Right lobe of liver (tissue), 6 donors: ENCODE data around the gene CNTNAP5. TPM values are rescaled to one million over a fixed set of nuclear protein-coding genes. Genes with fewer than 3 reads are reported as not detected.

Source experiments
- ATAC-seq, 4 donors: fragments of 200-7000 bp; cut with Tn5 transposase; one replicate each; pipeline ENCODE4 v1.9.1; 2020; ENCODE audit warnings: mild to moderate bottlenecking in 4 of 4, moderate library complexity in 4 of 4
- DNase-seq, 3 donors: peaks; one replicate each; pipeline ENCODE4 v3.0.0-alpha.2; 2020
- H3K27ac ChIP-seq, 3 donors: fragments of 200-600 bp; one replicate each; pipeline ENCODE4 v1.8.0; 2022
- H3K27me3 ChIP-seq, 2 donors: fragments of 200-600 bp; one replicate each; pipeline ENCODE4 v1.8.0; 2022
- H3K36me3 ChIP-seq, 4 donors: fragments of 200-600 bp; sonication (generic) in 1 of 4; one replicate each; pipeline versions ENCODE4 v1.5.1 to v1.8.0; 2017 to 2022; ENCODE audit warnings: control low read depth in 1 of 4
- H3K4me1 ChIP-seq, 4 donors: fragments of 200-600 bp; sonication (generic) in 1 of 4; one replicate each; pipeline versions ENCODE4 v1.5.1 to v1.8.0; 2017 to 2022; ENCODE audit warnings: control low read depth in 1 of 4
- H3K4me3 ChIP-seq, 3 donors: fragments of 200-600 bp; one replicate each; pipeline ENCODE4 v1.8.0; 2022
- H3K9me3 ChIP-seq, 4 donors: fragments of 200-600 bp; sonication (generic) in 1 of 4; one replicate each; pipeline versions ENCODE4 v1.5.1 to v1.8.0; 2017 to 2022; ENCODE audit warnings: control low read depth in 1 of 4
- CTCF ChIP-seq, 4 donors: fragments of 200-600 bp in 3 of 4; fragments of 450-650 bp in 1 of 4; IDR thresholded peaks; one replicate each; pipeline versions ENCODE4 v1.5.1 to v1.8.0; 2016 to 2022; ENCODE audit warnings: antibody characterized with exemption in 4 of 4, mild to moderate bottlenecking in 2 of 4
- POLR2A ChIP-seq: fragments of 450-650 bp; IDR thresholded peaks from one replicate; pipeline ENCODE4 v1.6.1; 2017; ENCODE audit warnings: antibody characterized with exemption, mild to moderate bottlenecking
- WGBS: methylation state at CpG from one replicate; pipeline ENCODE4 v1.1.6; 2018; ENCODE audit warnings: low coverage, low lambda C conversion rate; ENCODE audit not compliant: insufficient coverage; ENCODE audit errors: missing lambda C conversion rate; 5-methylcytosine and 5-hydroxymethylcytosine counted together
- intact Hi-C, 2 donors: fragments of 100-400 bp; cut with DNase I; formaldehyde crosslinking; loops; one replicate each; pipeline versions ENCODE4 v1.11.2 to v1.14.1; 2022
- total RNA-seq, 6 experiments: library from RNA; depleted of rRNA in 2 of 6; stranded (reverse); fragments of >200 nt in 2 of 6; fragmentation: NEBNext Ultra II Directional in 3 of 6; extraction: Animal tissue kit (Norgen Biotek cat#: 25700) in 3 of 6; gene quantifications; one replicate each; pipeline versions ENCODE4 v1.1.0 to v1.2.4, GENCODE V29; 2016 to 2023
- donor health status: DM: no; HTN: yes; CAD: no.
- donor health status: DM: no; HTN: no; CAD: no.
- donor health status: DM: no; HTN: no; CAD: no.
- donor health status: DM: no; HTN: yes; CAD: no.
- donor health status: DM: no; HTN: yes; CAD: no.

Gene CNTNAP5
- total RNA-seq, 6 experiments from 2014 or later = not detected

- DNase-seq (no peak), ATAC-seq (no peak)
- Histone ChIP-seq H3K27me3 (no peaks in the 10 kb centered on the region), H3K36me3 (no peaks in the 10 kb centered on the region), H3K4me3 (no peak overlapping the region), H3K4me1 (no peaks in the 10 kb centered on the region), H3K9me3 (no peaks in the 10 kb centered on the region), H3K27ac (no peak overlapping the region)
- TF ChIP-seq CTCF (IDR thresholded peaks at IDR 0.05) (no peak), POLR2A (no peak)
- intact Hi-C loops = no loop called here
- WGBS = 61% methylated on average over 2 of the region's 2 CpGs
Measured at GRCh38 chr2:124884315-124884714, 859.2 kb downstream of the CNTNAP5 start.

DNA sequence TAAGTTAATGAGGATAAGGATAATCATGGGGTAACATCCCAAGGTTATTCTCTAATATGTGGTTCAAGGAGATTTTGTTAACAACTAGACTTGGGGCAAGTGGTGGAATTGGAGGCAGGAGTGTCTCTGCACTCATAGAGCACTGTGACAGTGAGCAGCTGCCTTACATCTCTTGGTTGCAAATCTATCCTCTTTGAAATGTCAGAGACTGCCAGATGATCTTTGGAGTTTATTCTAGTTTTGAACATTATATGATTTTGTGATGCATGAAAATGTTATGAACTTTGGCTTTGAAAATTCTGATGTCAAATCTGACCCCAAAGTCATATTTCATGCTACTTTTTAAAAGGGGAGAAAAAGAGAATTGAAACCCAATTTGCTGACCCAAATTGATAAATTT, 861.1 kb downstream of the CNTNAP5 start:
- intact Hi-C loops = no loop called here
- Histone ChIP-seq H3K27ac (no peak overlapping the region), H3K4me1 (no peaks in the 10 kb centered on the region), H3K27me3 (no peaks in the 10 kb centered on the region), H3K9me3 (no peaks in the 10 kb centered on the region), H3K4me3 (no peak overlapping the region), H3K36me3 (no peaks in the 10 kb centered on the region)
- ATAC-seq (no peak), DNase-seq (no peak)
- no peak for TF ChIP-seq POLR2A
- TF ChIP-seq CTCF (IDR thresholded peaks at IDR 0.05) = no peak

DNA sequence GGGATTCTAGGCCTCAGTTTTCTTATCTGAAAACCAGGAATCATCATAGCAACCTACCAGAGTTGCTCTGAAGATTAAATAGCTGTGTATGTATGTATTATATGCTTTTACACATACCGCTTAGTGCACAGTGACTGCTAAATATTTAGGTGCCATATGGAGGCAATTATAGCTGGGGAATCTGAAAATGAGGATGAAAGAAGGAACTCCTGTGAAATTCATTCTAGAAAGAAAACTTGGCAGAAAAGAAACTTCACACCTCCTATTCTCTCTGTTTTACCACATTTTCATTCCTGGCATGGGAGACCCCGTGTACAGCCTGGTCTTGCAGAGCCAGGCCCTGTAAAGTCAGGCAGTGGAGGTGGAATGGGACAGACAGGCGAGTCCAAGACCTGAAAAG, 862.4 kb downstream of the CNTNAP5 start:
- Histone ChIP-seq H3K36me3 (no peaks in the 10 kb centered on the region), H3K4me1 (no peaks in the 10 kb centered on the region), H3K27ac (no peak overlapping the region), H3K27me3 (no peaks in the 10 kb centered on the region), H3K9me3 (no peaks in the 10 kb centered on the region), H3K4me3 (no peak overlapping the region)
- intact Hi-C loops = no loop called here
- 66% methylated on average over 3 of the region's 3 CpGs for WGBS
- ATAC-seq = no peak
- DNase-seq = no peak
- TF ChIP-seq CTCF (IDR thresholded peaks at IDR 0.05) (no peak), POLR2A (no peak)

- Histone ChIP-seq H3K9me3 (no peaks in the 10 kb centered on the region), H3K4me1 (no peaks in the 10 kb centered on the region), H3K4me3 (no peak overlapping the region), H3K27me3 (no peaks in the 10 kb centered on the region), H3K27ac (no peak overlapping the region), H3K36me3 (no peaks in the 10 kb centered on the region)
- DNase-seq (no peak), ATAC-seq (no peak)
- 71% methylated on average over 1 of the region's 1 CpG for WGBS
- intact Hi-C loops = no loop called here
- TF ChIP-seq POLR2A (no peak), CTCF (IDR thresholded peaks at IDR 0.05) (no peak)
Measured at GRCh38 chr2:124888431-124888830, 863.3 kb downstream of the CNTNAP5 start.

DNA sequence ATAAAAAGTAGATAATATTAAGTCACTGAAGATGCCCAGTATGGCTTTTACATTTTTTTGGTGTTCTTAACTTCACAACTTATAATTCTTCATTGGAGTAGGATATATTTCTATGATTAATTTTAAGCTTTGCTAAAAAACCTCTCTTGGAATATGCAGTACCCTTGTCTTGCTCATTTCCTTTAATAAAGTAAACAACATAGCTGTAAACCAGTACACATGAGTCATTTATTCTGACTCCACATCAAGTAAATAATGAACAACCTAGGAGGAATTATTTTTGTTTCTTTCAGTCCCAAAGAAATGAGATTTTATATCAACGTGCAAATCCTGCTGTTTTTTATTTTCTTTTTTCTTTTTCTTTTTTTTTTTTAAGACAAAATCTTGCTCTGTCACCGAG, 869.1 kb downstream of the CNTNAP5 start:
- 14% methylated on average over 2 of the region's 2 CpGs for WGBS

More for the DNA sequence above, 869.1 kb downstream of the CNTNAP5 start:
- H3K27me3 ChIP-seq = no peaks in the 10 kb centered on the region
- ATAC-seq = no peak
- DNase-seq = no peak
- no peaks in the 10 kb centered on the region for H3K4me1 ChIP-seq
- no peaks in the 10 kb centered on the region for H3K36me3 ChIP-seq
- H3K9me3 ChIP-seq = no peaks in the 10 kb centered on the region
- no peak overlapping the region for H3K27ac ChIP-seq
- TF ChIP-seq POLR2A = no peak
- TF ChIP-seq CTCF (IDR thresholded peaks at IDR 0.05) = no peak
- H3K4me3 ChIP-seq = no peak overlapping the region
- intact Hi-C loops = no loop called here
